BE2C (cell line): Measurements from ENCODE around the gene TXLNA.

Experiments used
- DNase-seq: peaks from one replicate; pipeline ENCODE4 v3.0.0-alpha.2; 2020
- H3K27me3 ChIP-seq: fragments of 250-450 bp; sonication (Bioruptor Pico); 2 replicates; pipeline ENCODE4 v1.5.1; 2020; ENCODE audit warnings: mild to moderate bottlenecking
- H3K36me3 ChIP-seq: fragments of 250-450 bp; sonication (Bioruptor Pico); 2 replicates; pipeline ENCODE4 v1.5.1; 2020; ENCODE audit warnings: mild to moderate bottlenecking
- H3K4me1 ChIP-seq: fragments of 250-450 bp; sonication (Bioruptor Pico); 2 replicates; pipeline ENCODE4 v1.5.1; 2020
- H3K4me3 ChIP-seq: 2 replicates; pipeline ENCODE4 v1.5.1; 2011; ENCODE audit warnings: low read depth, low read length
- H3K9me3 ChIP-seq: fragments of 250-450 bp; sonication (Bioruptor Pico); 2 replicates; pipeline ENCODE4 v1.5.1; 2020
- CTCF ChIP-seq: IDR thresholded peaks from 2 replicates; pipeline ENCODE4 v1.5.1; 2012; ENCODE audit warnings: mild to moderate bottlenecking, low read depth, low read length

Gene TXLNA

DNA sequence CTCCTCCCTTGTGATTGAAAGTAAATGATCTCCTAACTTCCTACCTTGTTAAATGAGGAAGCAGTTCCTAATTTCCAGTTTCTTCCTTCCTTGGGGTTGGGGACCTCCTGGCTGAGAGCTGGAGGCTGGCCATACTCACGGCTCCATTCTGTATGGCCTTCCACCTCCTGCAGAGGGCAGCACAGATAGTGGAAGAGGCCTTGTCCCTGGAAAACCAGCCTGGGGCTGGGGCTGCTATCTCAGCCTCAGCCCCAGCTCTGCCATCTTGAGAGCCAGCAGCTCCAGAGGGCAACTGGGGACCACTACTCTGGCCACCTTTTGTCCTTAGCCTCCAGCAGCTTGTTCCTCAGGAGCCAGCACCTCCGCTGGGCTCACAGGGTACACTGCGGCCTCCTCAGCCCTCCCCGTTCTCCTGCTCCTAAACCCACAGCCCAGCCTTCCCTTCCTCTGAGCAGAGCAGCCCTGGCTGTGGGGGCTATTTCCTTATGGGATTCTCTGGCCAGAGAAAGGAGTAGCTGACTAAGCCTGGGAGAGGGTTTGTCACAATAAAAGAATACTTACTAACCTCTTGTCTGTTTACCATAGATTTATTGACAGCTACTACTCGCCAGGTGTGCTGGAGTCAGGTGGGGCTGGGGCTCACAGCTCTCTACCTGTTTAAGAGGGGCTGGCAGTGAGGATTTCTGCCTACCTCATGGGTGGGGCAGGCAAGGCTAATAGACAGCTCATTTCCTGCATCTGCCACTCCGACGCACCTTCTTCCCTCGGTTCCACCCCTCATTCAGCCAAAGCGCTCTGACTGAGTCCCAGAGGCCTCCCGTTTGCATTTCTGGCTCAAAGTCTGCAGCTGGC, 36.4 kb downstream of the TXLNA start:
- no peak overlapping the region for H3K4me3 ChIP-seq
- H3K27me3 ChIP-seq, result no peaks in the 10 kb centered on the region
- TF ChIP-seq CTCF, result peak; percentile 72
- H3K36me3 ChIP-seq, result no peaks in the 10 kb centered on the region
- no peaks in the 10 kb centered on the region for H3K4me1 ChIP-seq
- no peaks in the 10 kb centered on the region for H3K9me3 ChIP-seq
- peak; percentile 69 for DNase-seq

GRCh38 chr1:32216566-32216965, 37.1 kb downstream of the TXLNA start:
- Histone ChIP-seq H3K4me1 (no peaks in the 10 kb centered on the region), H3K36me3 (no peaks in the 10 kb centered on the region), H3K4me3 (no peak overlapping the region), H3K27me3 (no peaks in the 10 kb centered on the region), H3K9me3 (no peaks in the 10 kb centered on the region)
- TF ChIP-seq CTCF, result no peak
- no peak for DNase-seq

DNA sequence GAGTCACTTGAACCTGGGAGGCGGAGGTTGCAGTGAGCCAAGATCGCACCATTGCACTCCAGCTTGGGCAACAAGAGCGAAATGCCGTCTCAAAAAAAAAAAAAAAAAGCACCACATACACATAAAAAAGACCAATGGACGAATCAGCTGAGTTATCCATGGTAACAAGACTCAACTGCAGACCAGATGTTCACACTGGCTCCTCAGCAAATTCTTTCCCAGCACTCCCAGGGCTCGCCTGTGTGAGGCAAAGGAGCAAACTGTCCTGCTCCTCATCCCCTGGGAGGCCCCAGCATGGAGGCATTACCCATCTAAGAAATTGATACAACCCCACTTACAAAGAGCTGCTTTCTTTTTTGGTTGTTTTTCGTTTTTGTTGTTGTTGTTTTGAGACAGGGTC, 39.5 kb downstream of the TXLNA start:
- TF ChIP-seq CTCF, result no peak
- Histone ChIP-seq H3K36me3 (peaks cover under 1% of the 10 kb centered on the region; the same call in 1 of the 2 replicates), H3K4me1 (no peaks in the 10 kb centered on the region)

GRCh38 chr1:32220746-32221580, 41.5 kb downstream of the TXLNA start:
- Histone ChIP-seq H3K4me1 (no peaks in the 10 kb centered on the region), H3K27me3 (no peaks in the 10 kb centered on the region), H3K9me3 (no peaks in the 10 kb centered on the region), H3K4me3 (peak overlapping the region; percentile 88), H3K36me3 (peaks cover 10% of the 10 kb centered on the region)
- no peak for TF ChIP-seq CTCF
- no peak for DNase-seq

More for the DNA sequence above, 39.5 kb downstream of the TXLNA start:
- no peak overlapping the region for H3K4me3 ChIP-seq
- H3K9me3 ChIP-seq, result no peaks in the 10 kb centered on the region
- H3K27me3 ChIP-seq, result no peaks in the 10 kb centered on the region
- DNase-seq, result no peak

- no peak for DNase-seq
- Histone ChIP-seq H3K36me3 (peaks cover 10% of the 10 kb centered on the region), H3K27me3 (no peaks in the 10 kb centered on the region), H3K9me3 (no peaks in the 10 kb centered on the region), H3K4me1 (no peaks in the 10 kb centered on the region), H3K4me3 (peak overlapping the region; percentile 88)
- TF ChIP-seq CTCF, result no peak
These were observed 42.1 kb downstream of the TXLNA start for GRCh38 chr1:32221581-32221979.
